ENCODE results near the gene ACTL7A.

The ACTL7A gene

GRCh38 chr9:108836319-108836718, 25.7 kb upstream of the ACTL7A start:
- no peak for TF ChIP-seq ZNF776 (tag by site-specific recombination; IDR thresholded peaks at IDR 0.05; ENCODE audit: borderline replicate concordance)
- TF ChIP-seq BCL11B (tag by site-specific recombination; IDR thresholded peaks at IDR 0.05; ENCODE audit: low read depth), result no peak
- no peak for TF ChIP-seq ZNF692 (tag by site-specific recombination; IDR thresholded peaks at IDR 0.05)
- TF ChIP-seq ZSCAN5A (tag by site-specific recombination; IDR thresholded peaks at IDR 0.05), result no peak
- TF ChIP-seq ZNF830 (tag by site-specific recombination; IDR thresholded peaks at IDR 0.05; ENCODE audit: low read depth), result no peak
- no peak for TF ChIP-seq ZNF580 (tag by site-specific recombination; IDR thresholded peaks at IDR 0.05)
- TF ChIP-seq ZNF701 (tag by site-specific recombination; IDR thresholded peaks at IDR 0.05), result no peak
- no peak for TF ChIP-seq KLF8 (tag by site-specific recombination; IDR thresholded peaks at IDR 0.05)
- no peak for TF ChIP-seq ZNF311 (tag by site-specific recombination; IDR thresholded peaks at IDR 0.05; ENCODE audit: borderline replicate concordance)
- TF ChIP-seq ZNF610 (tag by site-specific recombination; IDR thresholded peaks at IDR 0.05; ENCODE audit: borderline replicate concordance), result no peak
- TF ChIP-seq, protein P1, sequence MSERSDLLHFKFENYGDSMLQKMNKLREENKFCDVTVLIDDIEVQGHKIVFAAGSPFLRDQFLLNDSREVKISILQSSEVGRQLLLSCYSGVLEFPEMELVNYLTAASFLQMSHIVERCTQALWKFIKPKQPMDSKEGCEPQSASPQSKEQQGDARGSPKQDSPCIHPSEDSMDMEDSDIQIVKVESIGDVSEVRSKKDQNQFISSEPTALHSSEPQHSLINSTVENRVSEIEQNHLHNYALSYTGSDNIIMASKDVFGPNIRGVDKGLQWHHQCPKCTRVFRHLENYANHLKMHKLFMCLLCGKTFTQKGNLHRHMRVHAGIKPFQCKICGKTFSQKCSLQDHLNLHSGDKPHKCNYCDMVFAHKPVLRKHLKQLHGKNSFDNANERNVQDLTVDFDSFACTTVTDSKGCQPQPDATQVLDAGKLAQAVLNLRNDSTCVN (tag by site-specific recombination; optimal IDR thresholded peaks at IDR 0.05), result no peak
- TF ChIP-seq ZNF174 (tag by site-specific recombination; IDR thresholded peaks at IDR 0.05), result no peak
- TF ChIP-seq ZNF211 (tag by site-specific recombination; IDR thresholded peaks at IDR 0.05; ENCODE audit: low read depth), result no peak
- no peak for TF ChIP-seq RBAK (tag by site-specific recombination; IDR thresholded peaks at IDR 0.05)
- TF ChIP-seq ZNF169 (tag by site-specific recombination; IDR thresholded peaks at IDR 0.05), result no peak
- TF ChIP-seq ZSCAN16 (tag by site-specific recombination; IDR thresholded peaks at IDR 0.05), result no peak
- TF ChIP-seq ZNF792 (tag by site-specific recombination; IDR thresholded peaks at IDR 0.05), result no peak
- ChIA-PET POLR2A (no interaction called here), CTCF (interaction anchor here (1.4 to 1.7 kb wide), 2 partner anchors 74 to 1414 kb away, joined by 3 to 7 read pairs; no protein-coding TSS in a partner anchor)
- Histone ChIP-seq H3K36me3 (ENCODE audit: control insufficient read depth in 2 of 2, insufficient read depth in 1 of 2, low read length in 2 of 2) (no peaks in the 10 kb centered on the region), H3K9me3 (ENCODE audit: control insufficient read depth, insufficient read depth, low read depth, low read length) (no peaks in the 10 kb centered on the region), H3K4me1 (ENCODE audit: control insufficient read depth, insufficient read depth, low read length) (no peaks in the 10 kb centered on the region), H3K4me3 (ENCODE audit: low read depth, low read length) (no peak overlapping the region), H3K27ac (ENCODE audit: extremely low read depth, low read depth, low read length) (no peak overlapping the region)

DNA sequence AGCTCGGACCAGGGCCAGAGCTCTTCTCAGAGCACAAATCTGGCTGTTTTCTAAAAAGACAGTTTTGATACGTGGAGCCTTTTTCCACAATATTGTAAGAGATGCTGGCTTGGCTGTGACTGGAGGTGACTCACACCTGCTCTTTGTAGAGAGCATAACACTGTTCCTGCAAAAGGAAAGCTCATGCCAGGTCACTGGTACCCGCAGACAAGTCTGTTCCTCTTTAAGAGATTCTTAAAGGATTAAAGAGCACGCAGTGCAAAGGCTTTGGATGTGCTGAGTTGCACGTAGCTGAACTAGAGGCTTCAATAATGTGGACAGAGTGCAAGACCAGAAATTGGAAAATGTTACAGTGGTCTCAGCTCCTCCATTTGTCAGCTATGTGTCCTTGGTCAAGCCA, 25.3 kb upstream of the ACTL7A start:
- no peak overlapping the region for H3K27ac ChIP-seq (ENCODE audit: extremely low read depth, low read depth, low read length)
- ChIA-PET CTCF (interaction anchor here (0.6 to 1.7 kb wide), 2 partner anchors 1414 to 1535 kb away, joined by 3 to 7 read pairs; no protein-coding TSS in a partner anchor), POLR2A (no interaction called here)
- no peaks in the 10 kb centered on the region for H3K36me3 ChIP-seq (ENCODE audit: control insufficient read depth in 2 of 2, insufficient read depth in 1 of 2, low read length in 2 of 2)
- H3K4me1 ChIP-seq (ENCODE audit: control insufficient read depth, insufficient read depth, low read length), result no peaks in the 10 kb centered on the region
- no peaks in the 10 kb centered on the region for H3K9me3 ChIP-seq (ENCODE audit: control insufficient read depth, insufficient read depth, low read depth, low read length)
- no peak overlapping the region for H3K4me3 ChIP-seq (ENCODE audit: low read depth, low read length)
- TF ChIP-seq ZNF138 (tag by site-specific recombination; IDR thresholded peaks at IDR 0.05; ENCODE audit: borderline replicate concordance), result no peak
- TF ChIP-seq ZNF366 (tag by site-specific recombination; conservative IDR thresholded peaks at IDR 0.05), result no peak
- no peak for TF ChIP-seq ZXDB (tag by site-specific recombination; IDR thresholded peaks at IDR 0.05)
- TF ChIP-seq ZNF202 (tag by site-specific recombination; IDR thresholded peaks at IDR 0.05; ENCODE audit: borderline replicate concordance), result no peak
- TF ChIP-seq ZNF777 (tag by site-specific recombination; IDR thresholded peaks at IDR 0.05; ENCODE audit: borderline replicate concordance), result no peak
- TF ChIP-seq ZNF600 (tag by site-specific recombination; IDR thresholded peaks at IDR 0.05), result no peak
- no peak for TF ChIP-seq KLF10 (tag by site-specific recombination; IDR thresholded peaks at IDR 0.05)
- TF ChIP-seq ZBTB11 (tag by site-specific recombination; conservative IDR thresholded peaks at IDR 0.05; ENCODE audit: low read depth), result no peak
- no peak for TF ChIP-seq ZNF621 (tag by site-specific recombination; IDR thresholded peaks at IDR 0.05)
- TF ChIP-seq, protein P1 (tag by site-specific recombination; optimal IDR thresholded peaks at IDR 0.05), result no peak

All from HEK293 (cell line).